Measurements from ENCODE around the gene CES4A.

- TF ChIP-seq POLR2A (IDR thresholded peaks at IDR 0.05) (no peak), CTCF (IDR thresholded peaks at IDR 0.05) (no peak)
Observed at GRCh38 chr16:66946974-66947301, 41.5 kb upstream of the CES4A start.

Data from tibial nerve (tissue), 3 donors.